ENCODE results near the gene DNTT. TPM values are rescaled to one million over a fixed set of nuclear protein-coding genes. Genes with fewer than 3 reads are reported as not detected.

The DNTT gene
- total RNA-seq, 1 donor from 2014 or later = not detected

DNA sequence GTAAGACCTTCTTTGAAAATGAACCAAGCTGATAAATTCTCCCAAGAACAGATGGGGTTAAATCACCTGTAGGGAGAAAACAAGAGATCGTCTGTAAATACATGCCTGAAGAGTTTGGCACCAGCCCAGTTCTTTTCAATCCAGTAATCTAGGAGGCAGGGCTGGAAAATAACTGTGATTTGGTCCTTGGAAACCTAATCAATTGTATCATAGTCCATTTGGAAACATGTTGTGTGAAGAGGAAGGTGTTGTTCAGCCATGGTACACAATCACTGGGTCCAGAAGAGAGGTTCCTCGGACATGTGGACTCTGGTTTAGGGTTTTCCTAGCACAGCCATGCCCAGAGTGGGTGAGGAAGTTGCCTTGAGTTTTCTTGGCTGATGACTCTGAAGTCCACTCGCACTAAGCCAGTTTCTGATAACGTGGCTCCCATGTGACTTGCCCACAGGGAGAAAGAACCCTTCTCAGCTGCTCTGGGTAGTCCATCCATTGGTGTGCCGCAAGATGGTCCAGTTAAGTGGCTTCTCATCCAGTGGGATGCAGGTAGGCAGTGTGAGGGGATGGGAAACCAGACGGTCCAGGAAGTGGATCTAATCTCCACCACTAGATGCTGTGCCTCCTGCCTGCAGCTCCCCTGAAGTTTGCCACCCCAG is 38.0 kb upstream of the DNTT start:
- H3K4me1 ChIP-seq = peaks cover 5% of the 10 kb centered on the region
- no peak overlapping the region for H3K4me3 ChIP-seq
- no peaks in the 10 kb centered on the region for H3K36me3 ChIP-seq
- intact Hi-C loops (cut with micrococcal nuclease) = no loop called here
- H3K9me3 ChIP-seq (replicated peaks) = no peaks in the 10 kb centered on the region
- DNase-seq = no peak
- H3K27ac ChIP-seq (replicated peaks) = no peak overlapping the region
- peaks cover 63% of the 10 kb centered on the region for H3K27me3 ChIP-seq (ENCODE audit: low read depth)
- TF ChIP-seq, protein P1, sequence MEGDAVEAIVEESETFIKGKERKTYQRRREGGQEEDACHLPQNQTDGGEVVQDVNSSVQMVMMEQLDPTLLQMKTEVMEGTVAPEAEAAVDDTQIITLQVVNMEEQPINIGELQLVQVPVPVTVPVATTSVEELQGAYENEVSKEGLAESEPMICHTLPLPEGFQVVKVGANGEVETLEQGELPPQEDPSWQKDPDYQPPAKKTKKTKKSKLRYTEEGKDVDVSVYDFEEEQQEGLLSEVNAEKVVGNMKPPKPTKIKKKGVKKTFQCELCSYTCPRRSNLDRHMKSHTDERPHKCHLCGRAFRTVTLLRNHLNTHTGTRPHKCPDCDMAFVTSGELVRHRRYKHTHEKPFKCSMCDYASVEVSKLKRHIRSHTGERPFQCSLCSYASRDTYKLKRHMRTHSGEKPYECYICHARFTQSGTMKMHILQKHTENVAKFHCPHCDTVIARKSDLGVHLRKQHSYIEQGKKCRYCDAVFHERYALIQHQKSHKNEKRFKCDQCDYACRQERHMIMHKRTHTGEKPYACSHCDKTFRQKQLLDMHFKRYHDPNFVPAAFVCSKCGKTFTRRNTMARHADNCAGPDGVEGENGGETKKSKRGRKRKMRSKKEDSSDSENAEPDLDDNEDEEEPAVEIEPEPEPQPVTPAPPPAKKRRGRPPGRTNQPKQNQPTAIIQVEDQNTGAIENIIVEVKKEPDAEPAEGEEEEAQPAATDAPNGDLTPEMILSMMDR (IDR thresholded peaks at IDR 0.05; ENCODE audit: borderline replicate concordance) = no peak

DNA sequence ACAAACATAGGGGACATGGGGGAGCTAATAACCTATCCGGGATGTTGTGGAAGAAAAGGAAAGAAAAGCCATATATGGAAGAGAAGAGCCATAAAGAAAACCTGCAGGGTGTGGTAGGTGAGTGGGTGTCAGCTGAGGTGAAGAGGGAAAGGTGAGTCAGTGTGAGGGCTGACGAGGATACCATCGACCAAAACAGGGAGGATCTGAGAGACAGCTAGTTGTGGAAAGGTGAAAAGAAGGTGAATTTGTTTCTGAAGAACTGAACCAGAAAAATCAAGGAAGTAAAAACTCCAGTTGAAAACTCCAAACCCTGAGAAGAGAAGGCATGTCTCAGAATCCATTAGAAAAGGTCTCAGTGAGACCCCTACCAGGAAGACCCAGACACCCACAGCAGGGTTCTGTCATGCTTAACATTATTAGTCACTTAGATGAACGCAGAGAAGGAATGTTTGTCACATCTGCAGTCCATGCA is 37.0 kb upstream of the DNTT start:
- H3K4me3 ChIP-seq = no peak overlapping the region
- peaks cover 63% of the 10 kb centered on the region for H3K27me3 ChIP-seq (ENCODE audit: low read depth)
- no peak for DNase-seq
- peaks cover 5% of the 10 kb centered on the region for H3K4me1 ChIP-seq
- H3K36me3 ChIP-seq = no peaks in the 10 kb centered on the region
- no peaks in the 10 kb centered on the region for H3K9me3 ChIP-seq (replicated peaks)
- TF ChIP-seq, protein P1 (IDR thresholded peaks at IDR 0.05; ENCODE audit: borderline replicate concordance) = no peak
- intact Hi-C loops (cut with micrococcal nuclease) = no loop called here
- no peak overlapping the region for H3K27ac ChIP-seq (replicated peaks)

DNA sequence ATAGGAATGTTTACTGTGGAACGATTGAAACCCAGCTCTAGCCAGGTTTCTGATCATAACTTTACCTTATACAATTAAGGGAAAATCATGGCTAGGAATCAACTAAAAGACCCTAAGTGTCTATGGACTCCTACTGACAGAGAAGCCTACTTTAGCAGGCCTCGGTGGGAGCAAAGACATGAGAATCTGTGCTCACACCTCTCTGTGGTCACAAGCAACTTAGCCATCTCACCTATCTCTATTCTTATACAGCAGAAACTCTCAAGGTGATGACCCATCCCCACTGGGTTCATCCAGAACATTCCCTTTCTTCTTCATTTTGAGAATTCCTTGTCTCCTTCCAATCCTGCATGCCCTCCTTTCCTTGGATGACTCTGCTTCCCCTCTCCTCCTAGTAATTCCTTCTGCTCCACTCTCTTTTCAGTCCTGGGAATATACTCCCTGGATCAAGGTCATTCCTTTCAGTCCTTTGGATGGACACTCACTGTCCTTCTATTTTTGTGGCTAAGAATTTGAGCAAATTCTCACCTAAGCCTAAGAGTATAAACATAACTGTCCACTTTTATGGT is 35.8 kb upstream of the DNTT start:
- no peaks in the 10 kb centered on the region for H3K9me3 ChIP-seq (replicated peaks)
- no peak overlapping the region for H3K27ac ChIP-seq (replicated peaks)
- peaks cover 5% of the 10 kb centered on the region for H3K4me1 ChIP-seq
- TF ChIP-seq, protein P1 (IDR thresholded peaks at IDR 0.05; ENCODE audit: borderline replicate concordance) = no peak
- H3K27me3 ChIP-seq (ENCODE audit: low read depth) = peaks cover 58% of the 10 kb centered on the region
- no peak for DNase-seq
- H3K36me3 ChIP-seq = no peaks in the 10 kb centered on the region
- no peak overlapping the region for H3K4me3 ChIP-seq
- intact Hi-C loops (cut with micrococcal nuclease) = no loop called here

DNA sequence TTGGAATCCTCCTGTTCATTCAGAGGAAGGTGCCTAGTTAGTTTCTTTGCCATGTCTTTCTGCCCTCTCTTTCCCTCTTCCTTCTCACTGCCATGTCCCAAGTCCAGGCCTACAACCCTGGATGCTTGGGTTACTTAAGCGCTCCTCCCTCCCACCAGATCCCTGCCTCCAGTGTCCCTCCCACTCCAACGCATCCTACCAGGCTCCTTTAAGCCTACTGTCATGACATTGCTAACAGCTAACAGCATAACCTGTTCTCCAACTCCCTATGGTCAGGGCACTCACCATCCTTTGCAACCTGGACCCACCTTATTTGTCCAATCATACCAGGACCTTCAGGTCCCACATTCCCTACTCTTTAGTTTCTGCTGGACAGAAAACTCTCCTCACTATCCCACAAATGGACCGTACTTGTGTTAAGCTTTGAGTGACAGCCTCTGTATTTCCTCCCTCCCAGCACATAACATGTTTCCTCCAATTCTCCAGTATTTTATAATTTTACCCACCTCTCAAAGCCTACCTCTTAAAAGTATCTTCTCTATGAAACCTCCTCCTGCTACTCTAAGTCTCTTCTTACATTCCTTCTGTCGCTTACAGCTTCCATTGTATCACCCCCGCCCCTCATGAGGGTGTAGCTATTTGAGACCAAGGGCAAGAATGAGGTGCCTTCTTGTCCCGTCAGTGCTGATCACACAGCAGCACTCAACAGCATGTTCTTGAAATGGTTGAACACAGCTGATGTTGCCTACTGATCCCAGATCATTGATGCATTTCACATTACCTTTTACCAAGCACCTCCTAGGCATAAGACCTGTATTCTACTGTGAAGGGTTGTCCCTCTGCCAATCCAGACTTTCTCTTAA is 34.6 kb upstream of the DNTT start:
- H3K4me3 ChIP-seq = no peak overlapping the region
- DNase-seq = no peak
- H3K27me3 ChIP-seq (ENCODE audit: low read depth) = peaks cover 46% of the 10 kb centered on the region

DNA sequence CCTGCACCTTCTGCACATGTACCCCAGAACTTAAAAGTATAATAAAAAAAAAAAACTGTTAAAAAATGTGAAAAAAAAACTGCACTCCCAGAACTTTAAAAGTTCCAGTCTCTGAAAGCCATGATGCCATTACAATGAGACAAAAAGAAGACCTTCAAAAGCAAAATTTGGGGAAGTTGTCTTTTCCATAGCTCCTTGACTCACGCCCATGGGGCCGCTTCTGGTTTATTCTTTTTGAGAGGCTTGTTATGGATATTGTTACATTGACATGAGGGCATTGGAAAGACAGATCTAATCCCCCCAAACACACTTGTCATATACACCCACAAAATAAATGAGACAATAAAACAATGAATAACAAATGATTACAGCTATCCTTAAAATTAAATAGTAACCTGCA is 33.7 kb upstream of the DNTT start:
- no peaks in the 10 kb centered on the region for H3K9me3 ChIP-seq (replicated peaks)
- TF ChIP-seq, protein P1 (IDR thresholded peaks at IDR 0.05; ENCODE audit: borderline replicate concordance) = no peak
- peaks cover 7% of the 10 kb centered on the region for H3K4me1 ChIP-seq
- peak overlapping the region; percentile 61 for H3K27ac ChIP-seq (replicated peaks)
- peak overlapping the region; percentile 21 for H3K4me3 ChIP-seq
- no peak for DNase-seq
- H3K27me3 ChIP-seq (ENCODE audit: low read depth) = peaks cover 37% of the 10 kb centered on the region
- intact Hi-C loops (cut with micrococcal nuclease) = no loop called here
- no peaks in the 10 kb centered on the region for H3K36me3 ChIP-seq

More for the DNA sequence above, 34.6 kb upstream of the DNTT start:
- TF ChIP-seq, protein P1 (IDR thresholded peaks at IDR 0.05; ENCODE audit: borderline replicate concordance) = no peak
- H3K36me3 ChIP-seq = no peaks in the 10 kb centered on the region
- intact Hi-C loops (cut with micrococcal nuclease) = no loop called here
- H3K9me3 ChIP-seq (replicated peaks) = no peaks in the 10 kb centered on the region
- H3K4me1 ChIP-seq = peaks cover 5% of the 10 kb centered on the region
- no peak overlapping the region for H3K27ac ChIP-seq (replicated peaks)

Data from left ventricle myocardium inferior (tissue), 1 donor.